ENCODE measurements around the gene KCNB1.

DNA sequence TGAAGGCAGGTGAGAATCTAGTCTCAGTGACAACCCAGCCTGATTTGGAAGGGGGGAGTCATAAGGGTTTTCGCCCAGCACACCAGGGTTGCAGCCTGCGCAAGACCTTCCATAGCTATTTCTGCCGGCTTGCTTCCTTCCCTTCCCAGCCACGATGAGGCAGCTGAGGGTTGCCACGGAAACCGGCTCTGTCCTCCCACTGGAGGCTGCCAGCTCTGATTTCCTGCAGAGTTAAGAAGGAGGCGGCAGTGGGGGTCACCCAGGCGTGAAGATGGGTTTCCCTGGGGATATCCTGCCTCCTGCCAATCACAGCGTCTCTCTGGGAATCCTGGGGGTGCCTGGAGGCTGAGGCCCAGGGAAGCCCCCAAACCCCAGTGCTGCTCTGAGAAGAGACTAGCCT, 23.1 kb upstream of the KCNB1 start:
- TF ChIP-seq, protein P1, sequence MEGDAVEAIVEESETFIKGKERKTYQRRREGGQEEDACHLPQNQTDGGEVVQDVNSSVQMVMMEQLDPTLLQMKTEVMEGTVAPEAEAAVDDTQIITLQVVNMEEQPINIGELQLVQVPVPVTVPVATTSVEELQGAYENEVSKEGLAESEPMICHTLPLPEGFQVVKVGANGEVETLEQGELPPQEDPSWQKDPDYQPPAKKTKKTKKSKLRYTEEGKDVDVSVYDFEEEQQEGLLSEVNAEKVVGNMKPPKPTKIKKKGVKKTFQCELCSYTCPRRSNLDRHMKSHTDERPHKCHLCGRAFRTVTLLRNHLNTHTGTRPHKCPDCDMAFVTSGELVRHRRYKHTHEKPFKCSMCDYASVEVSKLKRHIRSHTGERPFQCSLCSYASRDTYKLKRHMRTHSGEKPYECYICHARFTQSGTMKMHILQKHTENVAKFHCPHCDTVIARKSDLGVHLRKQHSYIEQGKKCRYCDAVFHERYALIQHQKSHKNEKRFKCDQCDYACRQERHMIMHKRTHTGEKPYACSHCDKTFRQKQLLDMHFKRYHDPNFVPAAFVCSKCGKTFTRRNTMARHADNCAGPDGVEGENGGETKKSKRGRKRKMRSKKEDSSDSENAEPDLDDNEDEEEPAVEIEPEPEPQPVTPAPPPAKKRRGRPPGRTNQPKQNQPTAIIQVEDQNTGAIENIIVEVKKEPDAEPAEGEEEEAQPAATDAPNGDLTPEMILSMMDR (conservative IDR thresholded peaks at IDR 0.05) = no peak
- TF ChIP-seq EZH2 (IDR thresholded peaks at IDR 0.05; ENCODE audit: low read depth) = no peak

Data from PC-9 (cell line).